NT2/D1 (cell line): ENCODE data around the gene ALOXE3.

ENCODE experiments used
- SUZ12 ChIP-seq: IDR thresholded peaks from 2 replicates; pipeline ENCODE4 v1.6.1; 2011; ENCODE audit not compliant: insufficient read length, insufficient read depth; ENCODE audit errors: extremely low read depth
- YY1 ChIP-seq: IDR thresholded peaks from 2 replicates; pipeline ENCODE4 v1.6.1; 2011; ENCODE audit not compliant: insufficient read length, insufficient read depth

GRCh38 chr17:8087952-8088230 lies 30.4 kb downstream of the ALOXE3 start:
- TF ChIP-seq YY1: no peak
- no peak for TF ChIP-seq SUZ12
